ENCODE results near the gene FBXW8. TPM values are rescaled to one million over a fixed set of nuclear protein-coding genes. Genes with fewer than 3 reads are reported as not detected.

FBXW8 gene
- total RNA-seq, 1 experiment from 2014 or later: 15.6 TPM

- no peak for TF ChIP-seq ZSCAN18 (CRISPR knock-in tag; IDR thresholded peaks at IDR 0.05)
- TF ChIP-seq EMX1 (CRISPR knock-in tag; IDR thresholded peaks at IDR 0.05): no peak
- no peak for TF ChIP-seq ARID4B (CRISPR knock-in tag; IDR thresholded peaks at IDR 0.05; ENCODE audit: borderline replicate concordance)
- no peak for TF ChIP-seq ATF2 (CRISPR knock-in tag; IDR thresholded peaks at IDR 0.05; ENCODE audit: borderline replicate concordance, low read depth)
- no peak for TF ChIP-seq USF1 (CRISPR knock-in tag; IDR thresholded peaks at IDR 0.05)
These were observed 43.2 kb upstream of the FBXW8 start (continued) for GRCh38 chr12:116867523-116867922.

- no peak for ATAC-seq
- Mint-ChIP-seq H3K9me3 (peaks cover 6% of the 10 kb centered on the region), H3K27me3 (ENCODE audit: low read depth) (peaks cover 3% of the 10 kb centered on the region; the same call in 1 of the 2 replicates), H3K27ac (no peak overlapping the region), H3K36me3 (peaks cover 5% of the 10 kb centered on the region; the same call in 1 of the 2 replicates), H3K4me1 (no peaks in the 10 kb centered on the region), H3K4me3 (no peak overlapping the region)
- no peak for DNase-seq (ENCODE audit: low spot score)
- TF ChIP-seq STAT6 (CRISPR knock-in tag; conservative IDR thresholded peaks at IDR 0.05; ENCODE audit: low read depth) (no peak), ATF6 (CRISPR knock-in tag; IDR thresholded peaks at IDR 0.05) (no peak), CBFB (CRISPR knock-in tag; IDR thresholded peaks at IDR 0.05; ENCODE audit: low read depth) (no peak), ZNF121 (CRISPR knock-in tag; IDR thresholded peaks at IDR 0.05) (peak; percentile 59; the same call in 1 of the 2 replicates), OVOL2 (CRISPR knock-in tag; IDR thresholded peaks at IDR 0.05; ENCODE audit: borderline replicate concordance) (no peak), NFYB (CRISPR knock-in tag; conservative IDR thresholded peaks at IDR 0.05; ENCODE audit: low read depth) (no peak), SP1 (CRISPR knock-in tag; conservative IDR thresholded peaks at IDR 0.05) (no peak), E2F1 (CRISPR knock-in tag; IDR thresholded peaks at IDR 0.05) (no peak)
- CTCF ChIA-PET: interaction anchor here (0.7 to 1.4 kb wide), 2 partner anchors 11 to 12 kb away, joined by 3 to 4 read pairs; no protein-coding TSS in a partner anchor
- POLR2A ChIA-PET: no interaction called here
These were observed 40.4 kb upstream of the FBXW8 start for GRCh38 chr12:116870306-116870705.

Measured in WTC11 (cell line).